CMK (cell line): ENCODE data around the gene PRM2.
"Not testable (repeated sequence)": the region's sequence is repeated elsewhere in the genome, so short reads cannot be mapped to it uniquely, and the experiment has no call there.

Experiments
- DNase-seq: peaks from one replicate; pipeline ENCODE4 v3.0.0-alpha.2; 2010; ENCODE audit warnings: low read depth

Gene PRM2

GRCh38 chr16:11307639-11308492 lies 31.6 kb upstream of the PRM2 start:
- no peak for DNase-seq

GRCh38 chr16:11306997-11307638 lies 30.8 kb upstream of the PRM2 start:
- DNase-seq = no peak

- DNase-seq = no peak
Measured at GRCh38 chr16:11306381-11306780, 30.1 kb upstream of the PRM2 start.

GRCh38 chr16:11303405-11304138 lies 27.3 kb upstream of the PRM2 start:
- DNase-seq = no peak

- DNase-seq = no peak
Measured at GRCh38 chr16:11302977-11303376, 26.7 kb upstream of the PRM2 start.

GRCh38 chr16:11301645-11302501 lies 25.6 kb upstream of the PRM2 start:
- DNase-seq = no peak

GRCh38 chr16:11300560-11300892 lies 24.2 kb upstream of the PRM2 start:
- DNase-seq = no peak

GRCh38 chr16:11299865-11300559 lies 23.7 kb upstream of the PRM2 start:
- no peak for DNase-seq

- DNase-seq = not testable (repeated sequence)
Measured at GRCh38 chr16:11298950-11299547, 22.8 kb upstream of the PRM2 start.

DNA sequence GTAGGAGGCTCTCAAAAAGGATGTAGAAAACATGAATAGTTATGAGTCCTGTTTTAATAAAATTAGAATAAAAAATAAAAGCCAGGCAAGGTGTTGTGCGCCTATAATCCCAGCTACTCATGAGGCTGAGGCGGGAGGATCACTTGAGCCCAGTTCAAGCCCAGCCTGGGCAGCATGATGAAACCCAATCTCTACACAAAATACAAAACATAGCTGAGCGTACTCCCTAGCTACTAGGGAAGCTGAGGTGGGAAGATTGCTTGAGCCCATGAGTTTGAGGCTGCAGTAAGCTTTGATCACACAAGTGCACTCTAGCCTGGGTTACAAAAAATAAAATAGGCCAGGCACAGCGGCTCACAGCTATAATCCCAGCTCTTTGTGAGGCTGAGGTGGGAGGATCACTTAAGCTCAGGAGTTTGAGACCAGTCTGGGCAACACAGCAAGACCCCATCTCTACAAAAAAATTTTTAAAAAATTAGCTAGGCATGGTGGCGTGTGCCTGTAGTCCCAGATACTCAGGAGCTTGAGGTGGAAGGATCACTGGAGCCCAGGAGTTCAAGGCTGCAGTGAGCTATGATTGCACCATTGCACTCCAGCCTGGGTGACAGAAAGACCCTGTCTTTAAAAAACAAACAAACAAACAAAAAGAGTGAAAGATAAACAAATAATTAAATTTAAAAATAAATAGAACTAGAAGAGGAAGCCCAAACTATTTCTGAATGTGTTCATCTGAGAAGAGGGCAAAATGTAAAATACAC lies 22.0 kb upstream of the PRM2 start:
- DNase-seq = no peak

GRCh38 chr16:11297492-11298142 lies 21.3 kb upstream of the PRM2 start:
- DNase-seq = peak; percentile 80

DNA sequence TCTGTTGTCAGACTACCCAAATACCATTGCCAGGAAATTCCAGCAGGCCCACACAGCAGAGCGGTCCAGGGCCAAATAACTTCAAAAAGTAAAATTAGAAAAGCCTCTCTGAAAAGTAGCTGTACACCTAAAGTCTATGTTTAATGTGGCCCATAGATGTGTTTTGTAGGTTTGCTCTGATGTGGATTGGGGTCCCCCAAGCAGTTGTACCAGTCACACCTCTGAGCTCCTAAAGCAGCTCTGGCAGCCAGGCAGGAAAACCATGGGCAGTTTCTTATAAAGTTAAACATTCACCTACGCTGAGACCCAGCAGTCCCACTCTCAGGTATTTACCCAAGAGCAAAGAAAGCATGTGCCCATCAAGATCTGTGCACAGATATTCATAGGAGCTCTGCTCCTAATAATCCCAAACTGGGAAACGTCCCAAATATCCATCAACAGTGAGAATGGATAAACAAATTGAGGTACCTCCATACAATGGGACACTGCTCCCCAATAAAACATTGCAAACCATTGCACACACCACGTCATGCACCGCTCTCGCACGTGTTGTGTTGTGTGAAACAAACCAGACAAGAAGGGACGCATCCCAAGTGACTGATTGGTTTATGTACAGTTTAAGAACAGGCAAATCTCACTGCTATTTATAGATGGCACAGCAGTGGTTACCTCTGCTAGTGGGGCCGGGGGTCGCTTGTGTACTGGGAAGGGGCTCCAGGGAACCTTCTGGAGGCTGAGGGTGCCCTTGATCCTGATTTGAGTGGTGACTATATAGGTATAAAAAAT lies 20.6 kb upstream of the PRM2 start:
- no peak for DNase-seq

DNA sequence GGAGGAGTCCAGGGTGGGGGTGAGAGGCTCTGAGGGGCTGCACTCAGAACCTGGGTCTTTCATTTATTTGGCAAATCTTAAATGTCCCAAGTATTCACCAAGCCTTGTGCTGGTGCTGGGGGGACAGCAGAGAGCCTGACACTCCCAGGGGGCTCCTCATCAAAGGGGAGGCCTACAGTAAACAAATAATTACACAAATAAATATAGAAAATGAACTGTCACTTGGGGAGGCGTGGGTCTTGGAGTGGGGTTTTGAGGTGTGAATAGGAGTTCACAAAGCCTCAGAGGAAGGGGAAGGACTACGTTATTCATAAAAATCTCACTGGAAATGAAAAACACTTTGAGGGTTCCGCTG lies 20.0 kb upstream of the PRM2 start:
- DNase-seq = no peak

- no peak for DNase-seq
Measured at GRCh38 chr16:11295672-11296071, 19.4 kb upstream of the PRM2 start.

DNA sequence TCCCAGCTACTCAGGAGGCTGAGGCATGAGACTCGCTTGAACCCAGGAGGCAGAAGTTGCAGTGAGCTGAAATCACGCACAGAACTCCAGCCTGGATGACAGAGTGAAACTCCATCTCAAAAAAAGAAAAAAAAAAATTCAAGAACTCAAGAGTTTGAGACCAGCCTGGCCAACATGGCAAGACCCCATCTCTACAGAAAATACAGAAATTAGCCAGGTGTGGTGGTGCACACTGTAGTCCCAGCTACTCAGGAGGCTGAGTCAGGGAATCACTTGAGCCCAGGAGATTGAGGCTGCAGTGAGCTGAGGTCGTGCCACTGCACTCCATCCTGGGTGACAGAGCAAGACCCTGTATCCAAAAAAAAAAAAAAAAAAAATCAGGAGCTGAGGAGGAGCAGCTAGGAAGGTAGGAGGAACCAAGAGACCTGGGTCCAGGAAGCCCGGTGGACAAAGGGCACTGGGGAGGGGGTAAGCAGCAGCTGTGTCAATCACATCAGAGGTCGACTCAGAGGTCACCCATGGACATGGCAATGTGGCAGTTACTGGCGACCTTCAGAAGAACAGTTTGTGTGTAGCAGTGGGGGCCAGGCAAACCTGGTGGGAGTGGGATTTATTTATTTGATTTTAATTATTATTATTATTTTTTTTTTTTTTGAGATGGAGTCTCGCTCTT lies 15.9 kb upstream of the PRM2 start:
- no peak for DNase-seq

- DNase-seq = no peak
Measured at GRCh38 chr16:11291091-11291703, 14.9 kb upstream of the PRM2 start.

DNA sequence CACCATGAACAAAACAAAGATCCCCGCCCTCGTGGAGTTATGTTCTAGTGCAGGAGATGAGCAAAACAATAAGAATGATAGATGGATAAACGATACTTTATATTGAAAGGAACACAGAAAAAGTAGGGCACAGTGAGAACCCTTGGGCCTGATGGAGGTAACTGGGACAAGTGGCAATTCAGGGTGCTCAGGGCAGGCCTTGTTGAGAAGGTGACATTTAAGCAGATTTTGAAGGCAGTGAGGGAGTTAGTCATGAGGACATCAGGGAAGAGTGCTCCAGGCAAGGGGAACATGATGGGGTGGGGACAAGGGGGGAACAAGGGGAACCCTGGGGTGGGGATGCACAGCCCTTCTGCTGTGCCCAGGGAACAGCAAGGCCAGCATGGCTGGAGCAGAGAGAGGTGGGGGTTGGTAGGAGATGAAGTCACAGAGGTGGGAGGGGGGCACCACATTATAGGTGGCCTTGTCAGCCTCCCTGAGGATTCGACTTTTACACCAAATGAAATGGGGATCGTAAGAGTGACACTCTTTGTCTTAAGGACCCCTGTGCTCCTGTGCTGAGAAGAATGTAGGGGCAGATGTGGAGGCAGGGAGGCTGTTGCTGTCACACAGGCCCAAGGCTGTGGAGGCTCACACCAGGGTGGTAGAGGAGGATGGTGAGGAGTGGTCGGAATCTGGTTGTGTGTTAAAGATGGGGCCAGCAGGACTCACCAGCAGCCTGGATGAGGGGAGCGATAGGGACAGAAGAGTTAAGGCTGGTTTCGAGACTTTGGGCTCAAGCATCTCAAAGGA lies 14.0 kb upstream of the PRM2 start:
- DNase-seq = no peak
